ENCODE measurements around the gene PHETA1.
"Not testable (repeated sequence)": the region's sequence is repeated elsewhere in the genome, so short reads cannot be mapped to it uniquely, and the experiment has no call there.

The PHETA1 gene

DNA sequence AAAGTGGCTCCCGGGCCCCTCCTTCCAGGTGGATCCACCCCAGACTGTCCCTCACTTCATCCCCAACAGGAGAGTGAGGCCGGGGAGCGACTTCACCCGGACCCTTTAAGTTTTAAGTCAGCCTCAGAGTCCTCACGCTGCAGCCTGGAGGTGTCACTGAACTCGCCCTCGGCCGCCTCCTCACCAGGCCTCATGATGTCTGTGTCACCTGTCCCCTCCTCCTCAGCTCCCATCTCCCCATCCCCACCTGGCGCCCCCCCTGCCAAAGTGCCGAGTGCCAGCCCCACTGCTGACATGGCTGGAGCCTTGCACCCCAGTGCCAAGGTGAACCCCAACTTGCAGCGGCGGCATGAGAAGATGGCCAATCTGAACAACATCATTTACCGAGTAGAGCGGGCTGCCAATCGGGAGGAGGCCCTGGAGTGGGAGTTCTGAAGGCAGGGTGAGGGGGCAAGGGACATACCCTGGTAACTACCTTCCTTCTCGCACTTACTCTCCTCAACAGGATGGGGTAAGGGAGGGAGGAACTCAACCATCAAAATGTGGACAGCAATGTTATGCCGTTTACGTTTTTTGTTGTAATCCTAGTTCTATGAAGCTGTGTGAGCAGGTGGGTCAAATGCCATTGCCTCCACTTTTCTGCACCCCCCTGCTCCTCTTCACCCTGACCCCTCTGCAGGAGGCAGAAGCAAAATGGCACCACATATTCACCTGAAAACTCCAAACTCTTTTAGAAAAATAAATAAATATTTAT lies 20.8 kb downstream of the PHETA1 start:
- no peak for DNase-seq

DNA sequence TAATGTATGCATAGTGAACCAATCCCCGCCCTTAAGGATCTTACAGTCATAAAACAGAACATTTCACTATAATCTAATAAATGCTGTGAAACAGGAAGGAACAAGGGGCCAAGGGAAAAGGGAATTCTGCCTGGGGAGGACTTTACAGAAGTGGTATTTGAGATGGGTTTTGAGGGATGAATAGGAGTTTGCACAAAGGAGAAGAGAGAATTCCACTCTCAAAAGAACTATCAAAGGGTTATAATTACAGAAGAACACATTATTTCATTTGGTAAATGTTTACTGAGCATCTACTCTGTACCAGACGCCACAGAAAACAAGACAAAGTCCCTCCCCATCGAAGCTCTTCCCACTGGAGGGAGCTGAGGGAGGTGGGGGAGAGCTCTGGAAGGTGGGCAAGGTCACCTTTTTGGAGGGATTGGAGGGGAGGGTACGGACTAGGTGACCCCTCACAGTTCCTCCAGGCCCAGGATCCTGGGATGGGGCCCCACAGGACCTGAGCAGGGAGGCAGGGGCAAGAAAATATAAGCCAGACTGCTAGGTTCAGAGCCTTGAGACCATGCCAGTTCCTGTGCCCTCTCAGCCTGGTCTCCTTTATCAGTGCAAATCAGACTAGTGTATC lies 24.5 kb downstream of the PHETA1 start:
- DNase-seq, result no peak

DNA sequence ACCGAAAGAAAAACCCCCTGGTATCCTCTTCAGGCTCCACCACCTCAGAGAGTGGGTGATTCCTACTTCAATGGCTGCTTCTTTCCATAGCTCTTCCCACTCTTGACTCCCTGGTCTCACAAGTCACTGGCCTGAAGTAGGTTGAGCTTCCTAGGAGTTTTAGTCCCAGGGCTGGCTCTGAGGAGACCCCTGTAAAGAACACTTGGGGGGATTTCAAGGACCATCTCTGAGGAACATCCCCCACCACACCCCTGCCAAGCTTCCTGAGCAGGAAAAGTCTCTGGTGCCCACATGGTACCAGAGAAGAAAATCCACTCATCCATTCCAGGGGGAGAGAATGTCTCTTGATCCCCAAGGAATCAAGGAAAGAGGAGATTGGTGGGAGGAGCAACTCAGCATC lies 25.7 kb downstream of the PHETA1 start:
- DNase-seq, result no peak

DNA sequence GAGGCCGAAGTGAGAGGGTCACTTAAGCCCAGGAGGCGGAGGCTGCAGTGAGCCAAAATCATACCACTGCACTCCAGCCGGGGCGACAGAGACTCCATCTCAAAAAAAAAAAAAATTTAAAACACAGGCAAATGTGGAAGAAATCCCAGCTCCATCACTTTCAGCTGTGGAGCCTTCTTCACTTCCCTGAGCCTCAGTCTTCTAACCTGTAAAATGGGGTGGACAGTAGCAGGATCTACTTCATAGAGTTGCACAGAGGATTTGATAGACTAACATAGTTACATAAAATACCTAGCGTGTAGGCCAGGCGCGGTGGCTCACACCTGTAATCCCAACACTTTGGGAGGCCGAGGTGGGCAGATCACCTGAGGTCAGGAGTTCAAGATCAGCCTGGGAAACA lies 26.5 kb downstream of the PHETA1 start:
- no peak for DNase-seq

DNA sequence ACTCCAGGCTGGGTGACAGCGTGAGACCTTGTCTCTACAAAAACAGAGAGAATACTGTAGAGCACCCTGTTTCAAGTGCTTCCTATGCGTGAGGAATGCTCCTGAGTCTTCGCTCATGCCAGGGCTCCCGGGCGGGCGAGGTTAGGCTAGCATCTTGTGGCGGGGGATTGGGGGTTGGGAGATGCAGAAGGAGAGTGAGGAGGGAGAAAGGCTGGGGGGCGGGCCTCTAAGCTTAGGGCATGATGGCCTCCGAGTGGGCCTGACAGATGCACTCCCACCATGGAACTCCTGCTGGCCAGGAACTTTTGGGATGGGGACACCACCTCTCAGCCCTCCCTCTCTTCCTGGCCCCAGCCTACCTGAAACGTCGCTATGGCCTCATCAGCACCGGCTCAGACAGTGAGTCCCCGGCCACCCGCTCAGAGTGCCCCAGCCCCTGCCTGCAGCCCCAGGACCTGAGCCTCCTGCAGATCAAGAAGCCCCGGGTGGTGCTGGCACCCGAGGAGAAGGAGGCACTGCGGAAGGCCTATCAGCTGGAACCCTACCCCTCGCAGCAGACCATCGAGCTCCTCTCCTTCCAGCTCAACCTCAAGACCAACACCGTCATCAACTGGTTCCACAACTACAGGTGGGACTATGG lies 27.3 kb downstream of the PHETA1 start:
- no peak for DNase-seq

DNA sequence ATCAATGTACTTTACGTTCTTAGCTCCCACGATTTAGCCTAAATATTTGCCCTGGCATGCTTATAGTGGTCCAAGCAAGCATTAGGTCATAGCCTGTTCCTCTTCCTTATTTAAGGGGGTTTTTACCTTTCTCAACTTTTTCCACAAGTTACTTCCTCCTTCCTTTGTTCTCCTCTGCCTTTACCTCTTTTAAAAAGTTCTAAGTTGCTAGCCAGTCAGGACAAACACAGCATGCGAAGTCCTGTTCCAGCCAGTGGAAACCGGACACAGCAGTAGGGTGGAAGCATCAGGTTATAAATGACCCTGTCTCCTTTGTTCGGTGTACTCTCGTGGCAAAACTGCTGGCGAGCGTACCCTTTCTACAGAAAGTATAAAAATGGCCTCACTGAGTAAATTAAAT lies 28.2 kb downstream of the PHETA1 start:
- not testable (repeated sequence) for DNase-seq

DNA sequence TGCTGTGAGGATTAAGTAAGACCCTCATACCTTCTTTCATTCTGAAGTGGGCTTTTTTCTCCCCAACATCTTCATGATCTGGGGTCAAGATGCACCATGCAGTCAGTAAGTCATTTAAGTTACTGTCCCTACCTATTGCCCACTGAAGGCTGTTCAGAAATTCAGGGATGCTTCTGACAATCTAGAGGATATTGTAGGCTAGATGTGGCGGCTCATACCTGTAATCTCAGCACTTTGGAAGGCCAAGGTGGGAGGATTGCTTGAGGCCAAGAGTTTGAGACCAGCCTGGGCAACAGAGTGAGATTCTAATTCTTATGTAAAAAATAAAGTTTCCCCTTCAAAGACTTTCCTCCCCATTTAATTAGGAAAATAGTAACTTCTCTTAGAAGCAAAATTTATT lies 28.7 kb downstream of the PHETA1 start:
- DNase-seq, result no peak

DNA sequence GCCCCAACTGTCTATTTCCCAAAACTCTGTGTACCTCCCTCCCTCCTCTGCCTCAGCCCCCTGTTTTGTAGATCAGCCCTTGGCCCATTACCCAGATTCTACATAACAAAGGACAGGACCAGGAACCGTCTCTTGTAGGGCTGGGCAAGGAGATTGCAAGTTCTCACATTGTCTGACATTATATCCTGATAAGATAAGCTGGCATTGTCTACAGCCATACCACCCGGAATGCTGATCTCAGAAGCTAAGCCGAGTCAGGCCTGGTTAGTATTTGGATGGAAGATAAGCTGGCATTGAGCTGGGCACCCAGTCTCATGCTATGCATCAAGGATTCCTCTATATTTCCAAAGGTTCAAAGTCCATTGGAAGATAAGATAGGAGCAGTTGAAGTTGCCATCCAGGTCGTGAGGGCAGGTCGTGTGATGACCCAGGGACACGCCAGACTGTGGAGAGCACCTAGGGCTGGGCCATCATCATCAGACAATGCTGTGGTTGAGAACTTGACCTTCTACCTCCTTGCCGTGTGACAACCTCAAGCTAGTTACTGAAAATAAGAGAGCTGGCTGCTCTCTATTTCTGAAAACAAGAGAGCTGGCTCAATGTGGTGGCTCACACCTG lies 29.5 kb downstream of the PHETA1 start:
- DNase-seq, result no peak

DNA sequence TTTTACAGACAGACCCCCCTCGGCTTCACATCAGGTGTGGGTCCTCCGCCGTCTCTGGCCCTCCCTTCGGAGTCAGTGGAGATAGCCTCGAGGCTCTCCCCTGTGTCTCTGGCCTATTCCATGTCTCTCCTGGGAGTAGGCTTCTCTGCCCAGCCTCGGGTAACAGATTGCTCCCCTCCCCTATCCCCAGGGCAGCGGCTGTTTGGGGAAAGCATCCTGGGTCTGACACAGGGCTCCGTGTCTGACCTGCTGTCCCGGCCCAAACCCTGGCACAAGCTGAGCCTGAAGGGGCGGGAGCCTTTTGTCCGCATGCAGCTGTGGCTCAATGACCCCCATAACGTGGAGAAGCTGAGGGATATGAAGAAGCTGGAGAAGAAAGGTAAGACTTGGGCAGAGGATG lies 30.8 kb downstream of the PHETA1 start:
- DNase-seq, result no peak

DNA sequence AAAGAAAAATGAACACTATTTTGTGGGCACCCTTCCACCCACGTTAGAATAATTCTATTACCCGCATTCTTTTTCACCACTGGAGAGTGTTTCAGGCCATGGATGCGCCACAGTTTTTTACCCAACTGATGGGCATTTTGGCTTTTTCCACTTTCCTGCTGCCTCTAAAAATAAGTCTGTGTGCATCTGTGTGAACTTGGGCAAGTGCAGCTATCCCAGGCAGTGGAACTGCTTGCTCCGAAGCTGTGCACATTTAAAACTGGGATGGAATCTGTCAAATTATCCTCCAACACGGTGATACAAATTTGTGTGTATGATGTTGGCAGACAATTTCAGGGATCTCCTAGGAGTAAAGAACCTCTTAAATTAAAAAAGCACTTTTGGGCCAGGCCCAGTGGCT lies 31.5 kb downstream of the PHETA1 start:
- no peak for DNase-seq

DNA sequence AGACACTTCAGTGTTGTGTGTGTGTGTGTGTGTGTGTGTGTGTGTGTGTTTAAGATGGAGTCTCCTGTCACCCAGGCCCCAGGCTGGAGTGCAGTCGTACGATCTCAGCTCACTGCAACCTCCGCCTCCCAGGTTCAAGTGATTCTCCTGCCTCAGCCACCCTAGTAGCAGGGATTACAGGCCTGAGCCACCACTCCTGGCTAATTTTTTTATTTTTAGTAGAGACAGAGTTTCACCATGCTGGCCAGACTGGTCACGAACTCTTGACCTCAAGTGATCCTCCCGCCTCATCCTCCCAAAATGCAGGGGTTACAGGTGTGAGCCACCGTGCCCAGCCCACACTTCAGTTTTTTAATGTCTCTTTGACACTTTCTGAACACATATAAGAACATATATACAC lies 32.5 kb downstream of the PHETA1 start:
- DNase-seq, result not testable (repeated sequence)

DNA sequence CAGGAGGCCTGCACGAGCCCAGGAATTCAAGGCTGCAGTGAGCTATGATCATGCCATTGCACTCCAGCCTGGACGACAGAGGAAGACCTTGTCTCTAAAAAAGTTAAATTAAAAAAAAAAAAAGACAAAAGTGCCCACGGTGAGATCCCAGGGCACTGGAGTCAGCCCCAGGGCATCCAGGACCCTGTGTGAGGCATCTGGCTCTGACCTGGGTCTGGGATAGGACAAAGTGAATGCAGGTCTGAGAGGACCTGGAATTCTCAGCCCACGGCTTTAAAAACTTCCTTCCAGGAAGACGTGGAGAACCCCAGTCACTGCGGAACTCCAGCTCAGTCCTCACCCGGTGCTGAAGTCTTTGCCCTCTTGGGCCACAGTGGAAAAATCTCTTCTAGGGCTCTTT lies 33.1 kb downstream of the PHETA1 start:
- no peak for DNase-seq

DNA sequence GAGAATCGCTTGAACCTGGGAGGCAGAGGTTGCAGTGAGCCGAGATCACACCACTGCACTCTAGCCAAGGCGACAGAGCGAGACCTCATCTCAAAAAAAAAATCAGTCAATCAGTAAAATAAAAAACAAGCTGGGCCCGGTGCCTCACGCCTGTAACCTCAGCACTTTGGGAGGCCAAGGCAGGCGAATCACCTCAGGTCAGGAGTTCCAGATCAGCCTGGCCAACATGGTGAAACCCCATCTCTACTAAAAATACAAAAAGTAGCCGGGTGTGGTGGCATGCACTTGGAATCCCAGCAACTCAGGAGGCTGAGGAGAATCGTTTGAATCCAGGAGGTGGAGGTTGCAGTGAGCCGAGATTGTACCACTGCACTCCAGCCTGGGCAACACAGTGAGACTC lies 33.6 kb downstream of the PHETA1 start:
- DNase-seq, result not testable (repeated sequence)

DNA sequence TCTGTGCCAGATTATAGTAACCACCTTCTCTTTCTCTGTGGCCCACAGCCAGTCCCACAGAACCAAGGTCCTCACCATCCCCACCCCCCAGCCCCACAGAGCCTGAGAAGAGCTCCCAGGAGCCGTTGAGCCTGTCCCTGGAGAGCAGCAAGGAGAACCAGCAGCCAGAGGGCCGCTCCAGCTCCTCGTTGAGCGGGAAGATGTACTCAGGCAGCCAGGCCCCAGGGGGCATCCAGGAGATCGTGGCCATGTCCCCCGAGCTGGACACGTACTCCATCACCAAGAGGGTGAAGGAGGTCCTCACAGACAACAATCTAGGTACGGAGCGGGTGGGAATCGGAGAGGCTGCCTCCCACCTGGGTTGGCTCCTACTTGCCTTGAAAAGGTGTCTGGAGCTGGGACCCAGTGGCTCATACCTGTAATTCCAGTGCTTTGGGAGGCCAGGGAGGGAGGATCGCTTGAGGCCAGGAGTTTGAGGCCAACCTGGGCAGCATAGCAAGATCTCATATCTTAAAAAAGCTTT lies 34.4 kb downstream of the PHETA1 start:
- DNase-seq, result no peak

DNA sequence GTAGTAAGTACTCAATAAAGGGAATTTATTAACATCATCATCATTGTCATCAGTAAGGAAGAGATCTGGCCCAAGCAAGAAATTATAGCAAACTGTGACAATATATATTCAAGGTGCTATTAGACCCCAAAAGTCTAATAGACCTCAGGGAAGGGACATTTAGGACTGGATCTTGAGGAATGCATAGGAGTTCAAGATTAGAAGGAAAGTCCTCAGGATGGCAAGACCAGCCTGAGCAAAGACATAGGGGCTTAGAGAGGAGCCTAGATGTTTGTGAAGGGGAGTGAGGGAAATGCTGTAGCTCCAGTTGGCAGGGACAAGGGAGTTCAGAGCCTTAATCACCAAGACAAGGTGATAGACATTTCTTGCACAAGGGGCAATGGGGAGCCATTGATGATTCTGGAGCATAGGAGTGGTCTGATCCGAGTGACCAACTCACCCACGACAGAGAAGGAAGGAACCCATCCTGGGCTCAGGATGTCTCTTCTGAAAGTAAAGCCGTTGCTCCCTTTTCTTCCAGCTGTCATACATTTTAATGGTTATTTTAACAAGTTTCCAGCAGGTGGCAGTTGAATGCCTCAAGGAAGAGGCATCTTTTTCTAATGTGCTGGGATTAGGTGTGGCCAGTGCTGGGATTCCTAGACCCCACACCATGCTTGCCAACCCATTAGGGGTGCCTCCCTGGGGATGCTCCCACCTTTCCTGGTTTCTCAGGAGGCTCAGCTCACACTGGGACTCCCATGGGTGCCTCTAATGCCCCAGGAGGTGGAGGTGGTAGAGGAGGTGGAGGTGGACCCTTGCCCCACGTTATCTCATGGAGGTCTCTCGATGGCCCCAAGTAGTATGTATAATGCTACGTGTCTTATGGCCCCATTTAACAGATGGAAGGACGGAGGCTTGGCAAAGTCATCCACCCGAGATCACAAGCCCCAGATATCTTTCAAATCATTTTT lies 37.8 kb downstream of the PHETA1 start:
- no peak for DNase-seq

DNA sequence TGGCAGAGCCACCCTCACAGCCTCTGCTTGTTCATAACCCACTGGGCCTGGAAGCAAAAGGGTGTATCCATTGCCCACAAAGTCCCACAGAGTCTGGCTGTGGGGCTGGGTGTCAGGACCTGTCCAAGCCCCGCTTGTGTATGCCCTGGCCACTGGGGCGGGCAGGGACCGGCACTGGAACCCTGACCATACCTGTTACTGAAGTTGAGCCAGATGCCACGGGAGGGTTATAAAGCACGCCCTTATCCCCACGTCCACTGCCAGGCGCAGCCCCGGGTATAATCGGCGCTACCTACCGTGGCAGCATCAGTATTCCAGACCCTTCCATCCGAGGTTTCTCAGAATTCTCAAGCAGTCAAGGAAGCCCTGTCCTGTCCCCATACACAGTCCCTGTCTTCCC lies 40.8 kb downstream of the PHETA1 start:
- no peak for DNase-seq

DNA sequence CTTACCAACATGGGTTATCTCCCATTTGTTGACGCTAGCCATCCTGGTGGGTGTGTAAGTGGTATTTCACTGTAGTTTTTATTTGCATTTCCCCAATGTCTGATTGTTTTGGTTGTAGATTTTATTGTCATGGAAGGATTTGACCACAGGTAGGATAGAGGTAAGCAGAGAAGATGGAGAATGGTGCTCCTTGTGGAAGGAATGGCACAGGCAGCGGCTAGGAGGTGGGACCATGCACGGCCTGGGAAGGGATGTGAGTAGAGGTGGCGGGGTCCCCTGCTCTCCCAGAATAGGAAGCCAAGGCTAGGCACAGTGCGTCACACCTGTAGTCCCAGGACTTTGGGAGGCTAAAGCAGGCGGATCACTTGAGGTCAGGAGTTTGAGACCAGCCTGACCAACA lies 41.4 kb downstream of the PHETA1 start:
- DNase-seq, result no peak

DNA sequence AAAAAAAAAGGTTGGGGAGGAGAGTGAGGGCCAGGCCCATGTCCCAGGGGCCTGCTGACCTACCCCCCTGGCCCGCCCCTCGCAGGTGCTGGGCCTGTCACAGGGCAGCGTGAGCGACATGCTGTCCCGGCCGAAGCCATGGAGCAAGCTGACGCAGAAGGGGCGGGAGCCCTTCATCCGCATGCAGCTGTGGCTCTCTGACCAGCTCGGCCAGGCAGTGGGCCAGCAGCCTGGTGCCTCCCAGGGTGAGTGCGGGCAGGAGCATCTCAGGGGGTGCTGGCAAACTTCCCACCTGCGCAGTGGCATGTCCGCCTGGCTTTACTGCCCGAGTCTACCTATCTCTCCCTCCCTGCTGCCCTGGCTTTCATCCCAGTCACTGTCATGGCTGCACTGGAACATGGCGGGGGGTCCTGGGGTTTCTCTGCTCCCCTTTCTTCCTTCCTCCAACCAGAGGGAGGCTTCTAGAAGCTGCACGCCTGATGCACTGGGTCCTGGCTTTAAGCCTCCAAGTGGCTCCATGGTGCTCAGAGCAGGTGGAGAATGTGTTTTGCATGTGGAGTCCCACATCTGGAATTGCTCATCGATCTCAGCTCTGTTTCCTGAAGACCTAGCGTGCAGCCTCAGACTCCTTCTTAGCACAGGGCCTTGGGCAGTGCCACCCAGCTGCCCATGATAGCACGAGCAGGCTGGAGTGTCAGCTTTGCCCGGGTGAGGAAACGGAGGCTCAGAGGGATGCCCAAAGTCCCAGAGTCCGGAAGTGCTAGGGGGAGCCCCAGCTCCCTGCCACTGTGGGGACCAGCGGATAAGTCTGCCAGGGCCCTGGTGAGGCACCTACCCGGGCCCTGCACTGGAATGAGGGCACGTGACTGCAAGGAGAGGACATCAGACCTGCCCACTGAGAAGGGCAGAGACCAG lies 46.3 kb downstream of the PHETA1 start:
- DNase-seq, result no peak

DNA sequence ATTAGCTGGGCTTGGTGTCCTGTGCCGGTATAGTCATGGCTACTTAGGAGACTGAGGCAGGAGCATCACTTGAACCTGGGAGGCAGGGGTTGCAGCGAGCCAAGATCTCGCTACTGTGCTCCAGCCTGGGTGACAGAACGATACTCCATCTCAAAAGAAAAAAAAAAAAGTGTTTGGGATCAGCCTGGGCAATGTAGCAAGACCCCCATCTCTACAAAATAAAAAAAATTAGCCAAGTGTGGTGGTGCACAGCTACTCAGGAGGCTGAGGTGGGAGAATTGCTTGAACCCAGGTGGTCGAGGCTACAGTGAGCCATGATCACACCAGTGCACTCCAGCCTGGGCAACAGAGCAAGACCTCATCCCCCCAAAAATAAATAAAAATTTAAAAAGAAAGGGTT lies 47.6 kb downstream of the PHETA1 start:
- no peak for DNase-seq

DNA sequence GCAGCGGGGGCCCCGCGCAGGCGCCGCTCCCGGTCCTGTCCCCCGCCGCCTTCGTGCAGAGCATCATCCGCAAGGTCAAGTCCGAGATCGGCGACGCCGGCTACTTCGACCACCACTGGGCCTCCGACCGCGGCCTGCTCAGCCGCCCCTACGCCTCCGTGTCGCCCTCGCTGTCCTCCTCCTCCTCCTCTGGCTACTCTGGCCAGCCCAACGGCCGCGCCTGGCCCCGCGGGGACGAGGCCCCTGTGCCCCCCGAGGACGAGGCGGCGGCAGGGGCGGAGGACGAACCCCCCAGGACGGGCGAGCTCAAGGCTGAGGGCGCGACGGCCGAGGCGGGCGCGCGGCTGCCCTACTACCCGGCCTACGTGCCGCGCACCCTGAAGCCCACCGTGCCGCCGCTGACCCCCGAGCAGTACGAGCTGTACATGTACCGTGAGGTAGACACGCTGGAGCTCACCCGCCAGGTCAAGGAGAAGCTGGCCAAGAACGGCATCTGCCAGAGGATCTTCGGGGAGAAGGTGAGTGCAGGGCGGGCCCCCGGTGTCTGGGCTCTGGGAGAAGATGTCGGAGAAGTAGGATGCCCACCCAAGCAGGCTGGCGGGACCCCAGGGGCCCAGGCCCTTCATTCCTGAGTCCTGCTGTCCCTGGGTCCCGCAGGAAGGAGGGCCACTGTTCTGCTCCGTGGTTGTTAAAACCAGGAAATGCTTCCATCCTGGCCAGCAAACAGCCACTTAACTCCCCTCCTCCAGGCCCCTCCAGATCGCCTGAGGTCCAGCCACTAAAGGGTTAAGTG lies 48.4 kb downstream of the PHETA1 start:
- DNase-seq, result no peak
